Activated CD8-positive, alpha-beta T cell treated with anti-CD3 and anti-CD28 coated beads, Interleukin-2, amount 10 ng/mL, durations not matched to agents 7 days and 5 days (primary cell): ENCODE measurements around the gene KIAA1210. TPM values are rescaled to one million over a fixed set of nuclear protein-coding genes. Genes with fewer than 3 reads are reported as not detected.

ENCODE experiments used
- ATAC-seq: fragments of 150-1000 bp; cut with Tn5 transposase; one replicate; pipeline ENCODE4 v1.10.0; 2021; ENCODE audit warnings: moderate library complexity
- CTCF ChIA-PET: fragments of 350-600 bp; sonication (Branson Sonifier 250); formaldehyde crosslinking; loops from one replicate; lab custom pipeline; 2021; ENCODE audit warnings: antibody characterized with exemption; lab: Charles Lee
- POLR2A ChIA-PET: fragments of 350-600 bp; sonication (Branson Sonifier 250); formaldehyde crosslinking; loops from one replicate; lab custom pipeline; 2021; ENCODE audit warnings: antibody characterized with exemption; lab: Charles Lee
- DNase-seq: peaks from one replicate; pipeline ENCODE4 v3.0.0-alpha.2; 2020
- H3K27ac Mint-ChIP-seq: one replicate; pipeline ENCODE4 v1.8.0; 2021; ENCODE audit warnings: mild to moderate bottlenecking, mixed read lengths
- H3K27me3 Mint-ChIP-seq: one replicate; pipeline ENCODE4 v1.8.0; 2021; ENCODE audit warnings: low read depth, mixed read lengths
- H3K36me3 Mint-ChIP-seq: one replicate; pipeline ENCODE4 v1.8.0; 2021; ENCODE audit warnings: low read depth, mixed read lengths
- H3K4me1 Mint-ChIP-seq: one replicate; pipeline ENCODE4 v1.8.0; 2021; ENCODE audit warnings: low read depth, mixed read lengths
- H3K4me3 Mint-ChIP-seq: one replicate; pipeline ENCODE4 v1.8.0; 2021; ENCODE audit warnings: mild to moderate bottlenecking, mixed read lengths
- H3K9me3 Mint-ChIP-seq: one replicate; pipeline ENCODE4 v1.8.0; 2022; ENCODE audit warnings: mixed read lengths; ENCODE audit not compliant: insufficient read depth
- total RNA-seq, 2 experiments: library from RNA; stranded (reverse); gene quantifications; one replicate each; pipeline ENCODE4 v1.2.3, GENCODE V29; 2021

KIAA1210 gene
- not detected for total RNA-seq

DNA sequence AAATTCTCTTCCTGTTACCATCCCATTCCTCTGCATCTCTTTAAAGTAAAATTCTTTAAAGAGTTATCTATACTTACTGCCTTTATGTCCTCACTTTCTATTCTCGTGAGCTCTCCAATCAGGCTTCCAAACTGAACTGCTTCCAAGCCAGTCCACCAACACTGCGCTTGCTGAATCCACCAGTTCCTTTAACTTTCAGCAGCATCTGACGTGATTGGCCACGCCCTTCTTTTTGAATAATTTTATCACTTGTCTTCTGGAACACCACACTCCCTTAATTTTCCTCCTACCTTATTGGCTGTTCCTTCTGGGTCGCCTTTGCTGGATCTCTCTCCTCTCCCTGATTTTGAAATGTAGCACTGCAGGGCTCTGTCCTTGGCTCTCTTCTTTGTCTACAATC lies at the start of gene KIAA1210:
Gene KIAA1210 (minus strand): TSS at position 163 of the 400 bp plus-strand sequence. CDS start 4,170 bp downstream, outside the sequence.
- Mint-ChIP-seq H3K36me3 (no peaks in the 10 kb centered on the region), H3K9me3 (no peaks in the 10 kb centered on the region), H3K4me1 (no peaks in the 10 kb centered on the region), H3K27ac (no peak within 1 kb of the TSS), H3K4me3 (no peak within 1 kb of the TSS), H3K27me3 (peaks cover 1% of the 10 kb centered on the region)
- no peak for ATAC-seq
- no peak for DNase-seq
- POLR2A ChIA-PET: no interaction called here
- CTCF ChIA-PET: interaction anchor here (1.7 kb wide), 1 partner anchor 9 kb away, joined by 3 read pairs; no protein-coding TSS in a partner anchor

DNA sequence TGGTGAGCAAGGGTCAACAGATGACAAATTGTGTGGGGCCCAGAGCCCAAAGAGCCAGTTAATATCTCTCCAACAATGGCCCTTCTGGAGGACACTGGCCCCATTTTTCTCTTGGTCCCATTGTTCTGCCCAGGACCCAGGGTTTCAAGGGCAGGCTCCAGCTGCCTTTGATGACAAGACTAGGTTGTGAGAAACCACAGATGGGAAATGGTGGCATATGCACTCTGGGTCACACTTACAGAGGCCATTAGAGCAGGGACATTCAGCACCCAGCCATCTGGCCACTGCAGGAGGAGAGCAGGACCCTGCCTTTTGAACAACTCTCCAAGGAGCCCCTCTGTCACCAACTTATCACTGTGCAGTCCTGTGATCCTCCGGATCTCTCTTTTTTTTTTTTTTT lies 49.7 kb upstream of the KIAA1210 start:
- no peak for DNase-seq
- Mint-ChIP-seq H3K9me3 (no peaks in the 10 kb centered on the region), H3K27me3 (no peaks in the 10 kb centered on the region), H3K4me3 (no peak overlapping the region), H3K27ac (no peak overlapping the region), H3K36me3 (no peaks in the 10 kb centered on the region), H3K4me1 (no peaks in the 10 kb centered on the region)
- no peak for ATAC-seq
- POLR2A ChIA-PET: no interaction called here
- CTCF ChIA-PET: no interaction called here

DNA sequence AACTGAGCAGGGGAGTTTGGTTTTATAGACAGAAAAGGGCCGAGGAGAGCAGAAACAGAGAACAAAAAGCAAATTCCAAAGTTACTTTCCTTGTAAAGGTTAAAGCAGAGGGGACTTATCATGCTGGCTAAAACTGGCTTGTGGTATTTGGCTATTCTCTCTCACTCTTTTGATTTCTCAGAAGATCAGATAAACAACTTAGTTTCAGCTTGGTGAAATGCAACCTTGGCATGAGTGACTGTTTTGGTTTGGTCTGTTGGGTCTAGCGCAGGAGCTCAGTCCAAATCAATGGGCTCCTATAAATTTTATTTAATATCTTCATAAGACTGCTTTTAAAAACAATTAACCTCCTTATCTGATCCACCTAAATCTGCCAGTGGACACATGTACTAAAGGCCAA lies 47.3 kb upstream of the KIAA1210 start:
- H3K27me3 Mint-ChIP-seq: no peaks in the 10 kb centered on the region
- H3K9me3 Mint-ChIP-seq: no peaks in the 10 kb centered on the region
- no peak overlapping the region for H3K27ac Mint-ChIP-seq
- no peaks in the 10 kb centered on the region for H3K36me3 Mint-ChIP-seq
- H3K4me1 Mint-ChIP-seq: no peaks in the 10 kb centered on the region
- ATAC-seq (no peak), DNase-seq (no peak)
- ChIA-PET CTCF (no interaction called here), POLR2A (no interaction called here)
- H3K4me3 Mint-ChIP-seq: no peak overlapping the region

DNA sequence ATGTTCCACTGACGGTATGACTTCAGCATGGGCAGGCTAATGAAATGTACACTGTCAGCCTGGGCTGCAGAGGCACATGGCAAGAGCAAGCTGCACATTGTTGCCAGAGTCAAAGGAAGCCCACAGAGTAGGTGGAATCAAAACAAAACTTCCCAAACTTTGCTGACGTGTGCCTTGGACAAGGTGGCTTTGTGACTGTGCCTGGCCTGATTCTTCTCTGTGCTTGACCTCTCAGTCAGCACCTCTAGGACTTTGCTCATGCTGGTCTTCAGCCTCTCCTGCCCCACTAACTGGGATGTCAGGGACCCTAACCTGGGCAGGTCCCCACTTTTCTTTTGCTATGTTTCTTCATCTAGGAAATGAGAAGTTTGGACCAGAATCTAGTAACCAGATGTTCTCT lies 40.5 kb upstream of the KIAA1210 start:
- POLR2A ChIA-PET: no interaction called here
- peaks cover 5% of the 10 kb centered on the region for H3K27me3 Mint-ChIP-seq
- no peaks in the 10 kb centered on the region for H3K9me3 Mint-ChIP-seq
- H3K27ac Mint-ChIP-seq: no peak overlapping the region
- DNase-seq (no peak), ATAC-seq (no peak)
- CTCF ChIA-PET: no interaction called here
- no peaks in the 10 kb centered on the region for H3K36me3 Mint-ChIP-seq
- no peak overlapping the region for H3K4me3 Mint-ChIP-seq
- H3K4me1 Mint-ChIP-seq: no peaks in the 10 kb centered on the region

DNA sequence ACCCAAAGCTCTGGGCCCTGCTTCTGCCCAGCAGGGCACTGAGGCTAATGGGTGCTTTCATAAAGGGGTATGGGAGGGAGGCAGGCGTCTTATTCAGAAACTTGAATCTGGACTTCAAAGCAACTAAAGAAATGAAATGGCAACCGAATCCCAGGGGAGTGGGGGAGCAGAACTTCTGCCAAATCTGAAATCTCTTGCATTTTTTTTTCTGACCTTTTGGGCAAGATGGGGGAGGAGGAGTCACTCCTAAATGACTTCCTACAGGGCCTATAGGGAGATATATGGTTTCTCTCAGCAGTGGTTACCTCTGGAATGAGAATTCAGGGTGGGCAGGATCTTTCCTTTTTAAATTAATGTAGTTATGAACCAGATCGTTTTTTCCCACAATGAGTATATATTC lies 30.6 kb upstream of the KIAA1210 start:
- Mint-ChIP-seq H3K27me3 (no peaks in the 10 kb centered on the region), H3K4me1 (no peaks in the 10 kb centered on the region), H3K36me3 (no peaks in the 10 kb centered on the region), H3K9me3 (no peaks in the 10 kb centered on the region), H3K4me3 (no peak overlapping the region), H3K27ac (no peak overlapping the region)
- POLR2A ChIA-PET: no interaction called here
- ATAC-seq (no peak), DNase-seq (no peak)
- CTCF ChIA-PET: no interaction called here

DNA sequence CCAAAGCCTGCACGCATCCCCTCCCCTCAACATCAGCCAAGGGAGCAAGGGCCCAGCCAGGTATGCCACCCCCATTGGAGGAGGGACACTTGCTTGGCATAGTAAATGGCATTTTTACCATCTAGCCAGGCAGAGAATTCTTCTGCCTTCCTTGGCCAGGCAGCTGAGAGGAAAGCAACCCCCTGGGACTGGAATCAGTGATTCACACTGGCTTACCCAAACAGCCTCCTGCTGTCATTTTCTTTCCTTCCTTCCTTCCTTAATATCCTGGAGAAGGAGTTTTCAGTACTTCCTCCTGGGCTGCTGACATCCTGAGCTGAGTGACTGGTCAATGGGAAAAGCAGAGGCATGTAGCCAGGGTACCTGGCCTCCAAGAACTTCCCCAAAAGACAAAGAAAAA lies 28.6 kb upstream of the KIAA1210 start:
- H3K27me3 Mint-ChIP-seq: peaks cover 2% of the 10 kb centered on the region
- ChIA-PET CTCF (no interaction called here), POLR2A (no interaction called here)
- no peak overlapping the region for H3K27ac Mint-ChIP-seq
- no peaks in the 10 kb centered on the region for H3K9me3 Mint-ChIP-seq
- no peaks in the 10 kb centered on the region for H3K4me1 Mint-ChIP-seq
- DNase-seq (no peak), ATAC-seq (no peak)
- H3K4me3 Mint-ChIP-seq: no peak overlapping the region
- no peaks in the 10 kb centered on the region for H3K36me3 Mint-ChIP-seq

DNA sequence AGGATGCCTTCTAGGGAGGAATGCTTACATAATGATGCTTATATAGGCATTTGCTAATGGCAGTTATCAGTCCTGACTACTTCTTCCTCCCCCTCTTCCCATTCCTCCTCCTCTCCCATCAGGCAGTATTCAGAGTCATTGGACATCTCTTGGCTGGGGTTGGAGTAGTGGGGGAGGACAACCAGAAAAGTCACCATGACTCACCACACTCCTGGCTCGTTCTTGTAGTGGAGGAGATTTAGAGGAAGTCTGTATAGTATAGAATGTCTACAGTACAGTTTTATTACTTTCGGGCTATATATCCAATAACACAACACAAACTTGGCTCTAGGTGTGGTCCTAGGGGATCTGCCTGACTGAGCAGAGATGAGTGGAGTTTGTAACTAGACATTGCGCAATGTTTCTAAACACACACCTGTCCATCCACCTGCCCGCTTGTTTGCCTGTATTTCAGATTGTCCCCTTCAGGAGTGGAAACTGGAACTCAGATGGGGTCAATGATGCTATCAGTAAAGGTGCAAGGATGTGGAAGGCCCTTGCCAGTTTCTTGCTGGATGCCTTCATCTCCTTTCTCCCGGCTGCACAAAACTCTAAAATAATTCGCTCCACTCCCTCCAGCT lies 27.9 kb upstream of the KIAA1210 start:
- H3K9me3 Mint-ChIP-seq: no peaks in the 10 kb centered on the region
- DNase-seq (no peak), ATAC-seq (no peak)
- no peak overlapping the region for H3K27ac Mint-ChIP-seq
- ChIA-PET POLR2A (no interaction called here), CTCF (no interaction called here)
- H3K4me1 Mint-ChIP-seq: no peaks in the 10 kb centered on the region
- H3K36me3 Mint-ChIP-seq: no peaks in the 10 kb centered on the region
- peaks cover 5% of the 10 kb centered on the region for H3K27me3 Mint-ChIP-seq
- H3K4me3 Mint-ChIP-seq: no peak overlapping the region

DNA sequence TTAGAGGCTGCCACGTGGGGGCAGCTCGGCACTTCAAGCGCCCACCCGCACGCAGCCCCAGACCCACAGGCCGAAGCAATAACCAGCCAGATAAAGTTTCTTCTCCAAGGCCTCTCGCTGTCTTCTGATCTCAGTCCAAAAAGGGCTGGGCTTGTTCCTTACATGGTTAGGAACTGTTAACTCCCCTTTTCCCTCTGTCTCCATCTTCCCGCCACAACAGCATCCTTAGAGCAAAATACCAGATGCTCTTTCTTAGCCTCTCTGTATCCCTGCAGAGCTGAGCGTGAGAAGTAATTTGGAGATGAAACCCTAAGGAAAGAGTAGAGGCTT lies 23.4 kb upstream of the KIAA1210 start:
- Mint-ChIP-seq H3K27me3 (peaks cover 10% of the 10 kb centered on the region), H3K4me3 (no peak overlapping the region), H3K4me1 (no peaks in the 10 kb centered on the region), H3K36me3 (no peaks in the 10 kb centered on the region), H3K27ac (no peak overlapping the region), H3K9me3 (no peaks in the 10 kb centered on the region)
- DNase-seq (no peak), ATAC-seq (no peak)
- ChIA-PET POLR2A (no interaction called here), CTCF (no interaction called here)

DNA sequence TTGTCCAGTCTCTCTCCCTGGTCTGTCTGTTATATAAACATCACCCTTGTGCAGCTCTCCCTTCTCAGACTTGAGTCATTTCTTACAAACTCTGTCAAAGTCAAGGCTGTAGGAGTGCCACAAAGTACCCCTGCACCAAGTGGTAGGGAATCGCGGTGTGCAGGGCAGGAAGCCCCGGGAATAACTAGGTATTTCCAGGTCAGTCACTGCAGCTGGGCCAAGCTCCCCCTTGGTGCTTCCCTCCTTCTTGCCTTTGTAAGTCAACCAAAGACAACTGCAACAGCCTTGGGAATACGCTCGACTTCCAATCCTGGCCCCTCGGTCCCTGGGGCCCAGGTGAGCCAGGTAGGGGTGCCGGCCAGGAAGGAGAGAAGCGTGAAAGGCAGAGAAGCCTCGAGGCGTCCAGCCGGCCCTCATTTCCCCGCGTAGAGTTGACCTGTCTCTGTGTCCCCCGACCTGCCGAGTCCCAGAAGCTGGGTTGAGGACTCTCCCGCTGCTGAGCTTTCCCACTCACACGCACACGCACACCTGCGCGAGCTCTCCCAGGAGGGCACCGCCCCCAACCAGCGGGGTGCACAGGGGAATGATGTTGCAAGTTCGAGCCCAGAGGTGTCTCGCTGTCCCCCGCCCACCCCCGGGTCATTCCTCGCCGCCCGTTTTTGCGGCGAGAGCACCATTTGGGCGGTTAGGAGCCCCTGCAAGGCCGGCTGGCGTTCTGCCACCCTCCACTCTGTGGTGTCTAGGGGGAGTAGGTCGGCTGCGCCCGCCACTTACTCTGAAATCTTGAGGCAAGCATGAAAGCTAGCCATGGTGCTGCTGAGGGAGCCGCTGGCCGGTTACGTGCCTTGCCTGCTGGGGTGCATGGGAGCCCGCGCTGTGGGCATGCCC lies 22.8 kb upstream of the KIAA1210 start:
- Mint-ChIP-seq H3K4me1 (no peaks in the 10 kb centered on the region), H3K27ac (no peak overlapping the region), H3K27me3 (peaks cover 10% of the 10 kb centered on the region), H3K9me3 (no peaks in the 10 kb centered on the region), H3K36me3 (no peaks in the 10 kb centered on the region), H3K4me3 (no peak overlapping the region)
- POLR2A ChIA-PET: no interaction called here
- CTCF ChIA-PET: no interaction called here
- DNase-seq: no peak
- ATAC-seq: no peak

DNA sequence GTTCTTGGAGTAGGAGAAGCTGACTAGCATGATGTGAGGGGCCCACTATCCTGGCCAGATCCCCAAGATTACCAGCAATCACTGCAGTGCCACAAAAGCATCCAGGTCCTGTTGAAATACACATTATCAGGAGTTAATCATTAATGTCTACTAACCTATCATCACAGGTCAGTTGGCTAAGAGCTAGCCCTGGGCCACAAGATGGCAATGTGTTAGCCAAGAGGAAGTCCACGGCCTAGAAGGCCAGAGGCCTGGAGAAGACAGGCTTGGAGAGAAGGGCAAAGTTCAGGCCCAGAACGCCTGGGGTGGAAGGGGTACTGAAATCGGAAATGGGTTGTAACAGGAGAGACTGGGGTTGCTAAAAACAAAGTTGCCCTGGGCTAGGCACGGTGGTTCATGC lies 19.9 kb upstream of the KIAA1210 start:
- Mint-ChIP-seq H3K9me3 (no peaks in the 10 kb centered on the region), H3K27ac (no peak overlapping the region), H3K4me3 (no peak overlapping the region), H3K4me1 (no peaks in the 10 kb centered on the region), H3K27me3 (peaks cover 10% of the 10 kb centered on the region), H3K36me3 (no peaks in the 10 kb centered on the region)
- ChIA-PET CTCF (no interaction called here), POLR2A (no interaction called here)
- DNase-seq (no peak), ATAC-seq (no peak)

DNA sequence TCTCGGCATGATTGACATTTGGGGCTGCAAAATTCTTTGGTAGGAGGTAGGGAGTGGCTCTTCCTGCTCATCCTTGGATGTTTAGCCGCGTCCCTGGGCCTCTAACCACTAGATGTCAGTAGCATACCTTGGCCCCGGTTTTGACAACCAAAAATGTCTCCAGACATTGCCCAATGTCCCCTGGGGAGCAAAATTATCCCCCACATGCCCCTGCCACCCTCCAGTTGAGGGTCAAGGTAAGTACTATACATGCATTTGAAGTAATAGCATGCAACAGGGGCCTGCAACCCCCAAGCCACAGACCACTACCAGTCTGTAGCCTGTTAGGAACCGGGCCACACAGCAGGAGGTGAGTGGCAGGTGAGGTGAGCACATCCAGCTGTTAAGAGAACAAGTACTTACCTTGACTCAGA lies 17.6 kb upstream of the KIAA1210 start:
- H3K4me3 Mint-ChIP-seq: no peak overlapping the region
- no peak overlapping the region for H3K27ac Mint-ChIP-seq

DNA sequence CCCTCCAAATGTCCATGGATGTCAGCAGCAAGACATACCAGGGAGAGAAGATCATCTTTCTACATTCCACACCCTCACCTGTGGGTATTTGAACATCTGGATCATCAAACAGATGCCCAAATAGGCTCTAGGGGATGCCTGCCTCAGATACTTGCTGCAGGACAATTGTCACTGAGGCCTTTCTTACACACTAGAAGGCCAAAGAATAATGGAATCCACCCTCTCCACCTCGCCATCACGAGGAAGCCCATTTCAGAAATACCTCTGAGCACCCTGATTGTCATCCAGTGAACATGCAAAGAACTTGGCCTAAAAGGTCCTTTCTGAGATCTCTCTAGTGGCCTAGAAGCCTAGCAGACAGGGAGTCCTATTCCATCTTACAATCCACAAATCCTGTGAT lies 6.9 kb upstream of the KIAA1210 start:
- Mint-ChIP-seq H3K27ac (no peak overlapping the region), H3K4me3 (no peak overlapping the region), H3K27me3 (peaks cover 2% of the 10 kb centered on the region), H3K36me3 (no peaks in the 10 kb centered on the region), H3K4me1 (no peaks in the 10 kb centered on the region), H3K9me3 (no peaks in the 10 kb centered on the region)
- POLR2A ChIA-PET: no interaction called here
- no peak for DNase-seq
- ATAC-seq: no peak
- CTCF ChIA-PET: no interaction called here

More for the DNA sequence above, 17.6 kb upstream of the KIAA1210 start:
- Mint-ChIP-seq H3K27me3 (peaks cover 4% of the 10 kb centered on the region), H3K36me3 (no peaks in the 10 kb centered on the region), H3K9me3 (no peaks in the 10 kb centered on the region), H3K4me1 (no peaks in the 10 kb centered on the region)
- ATAC-seq (no peak), DNase-seq (no peak)
- ChIA-PET POLR2A (no interaction called here), CTCF (no interaction called here)
